Thyroid gland (tissue), 4 donors: Measurements from ENCODE around the gene SLC49A4. TPM values are rescaled to one million over a fixed set of nuclear protein-coding genes. Genes with fewer than 3 reads are reported as not detected.

ENCODE experiments used
- DNase-seq, 2 donors: peaks; one replicate each; pipeline ENCODE4 v3.0.0-alpha.2; 2019
- H3K27ac ChIP-seq, 3 donors: fragments of 200-600 bp; sonication (generic); 1 replicate in 2 of 3; 2 replicates in 1 of 3; pipeline ENCODE4 v1.5.1; 2016 to 2019; ENCODE audit warnings: mild to moderate bottlenecking in 1 of 3, moderate library complexity in 1 of 3
- H3K27me3 ChIP-seq: fragments of 200-600 bp; sonication (generic); one replicate; pipeline ENCODE4 v1.5.1; 2019
- H3K36me3 ChIP-seq, 2 donors: fragments of 200-600 bp; sonication (generic); one replicate each; pipeline ENCODE4 v1.5.1; 2016 to 2019
- H3K4me1 ChIP-seq, 2 donors: fragments of 200-600 bp; sonication (generic); one replicate each; pipeline ENCODE4 v1.5.1; 2017 to 2019
- H3K4me3 ChIP-seq, 3 donors: fragments of 200-600 bp; sonication (generic); replicated peaks in 1 of 3; 1 replicate in 2 of 3; 2 replicates in 1 of 3; pipeline ENCODE4 v1.5.1; 2016; ENCODE audit warnings: mild to moderate bottlenecking in 1 of 3
- H3K9me3 ChIP-seq: fragments of 200-600 bp; sonication (generic); one replicate; pipeline ENCODE4 v1.5.1; 2017
- POLR2A ChIP-seq, 2 donors: fragments of 450-650 bp; IDR thresholded peaks; one replicate each; pipeline ENCODE4 v1.6.1; 2017; ENCODE audit warnings: antibody characterized with exemption in 2 of 2, mild to moderate bottlenecking in 2 of 2, moderate library complexity in 1 of 2
- WGBS, 2 donors: methylation state at CpG; one replicate each; pipeline ENCODE4 v1.1.5; 2017; 5-methylcytosine and 5-hydroxymethylcytosine counted together
- intact Hi-C: fragments of 100-400 bp; cut with DNase I; formaldehyde crosslinking; loops from one replicate; pipeline ENCODE4 v1.15.1; 2023
- total RNA-seq, 4 donors: library from RNA; depleted of rRNA; stranded (reverse); fragments of >200 nt; gene quantifications; one replicate each; pipeline ENCODE4 v1.2.3, GENCODE V29; 2016
- TF ChIP-seq, protein P1 (sequence below), 6 experiments: fragments of 200-600 bp in 3 of 6; fragments of 450-650 bp in 3 of 6; sonication (generic) in 3 of 6; IDR thresholded peaks; one replicate each; pipeline ENCODE4 v1.5.1; 2016 to 2019; ENCODE audit warnings: antibody characterized with exemption in 6 of 6, mild to moderate bottlenecking in 2 of 6, inconsistent platforms in 1 of 6, moderate library complexity in 1 of 6

Gene SLC49A4
- total RNA-seq, 4 donors from 2014 or later = 22.6 to 32.5 (median 28.2) TPM

DNA sequence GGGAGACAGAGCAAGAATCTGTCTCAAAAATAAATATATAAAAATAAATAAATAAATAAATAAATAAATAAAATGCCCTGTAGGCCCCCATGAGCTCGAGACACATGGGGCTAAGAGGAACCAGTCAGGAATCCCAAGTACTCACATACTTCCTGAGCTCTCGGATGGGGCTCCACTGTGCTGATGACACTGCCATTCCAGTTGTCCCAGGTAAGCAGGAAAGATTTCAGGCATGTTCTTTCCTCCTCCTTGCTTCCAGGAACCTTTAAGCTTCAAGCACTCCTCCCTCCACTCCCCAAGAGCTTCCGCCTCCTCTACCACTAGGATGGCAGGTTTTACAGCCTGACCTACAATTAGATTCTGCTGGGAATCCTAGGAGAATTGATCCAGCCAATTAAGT is 113.4 kb downstream of the SLC49A4 start:
- intact Hi-C loops = no loop called here
- Histone ChIP-seq H3K27me3 (no peaks in the 10 kb centered on the region), H3K4me3 (no peak overlapping the region), H3K4me1 (no peaks in the 10 kb centered on the region), H3K27ac (no peak overlapping the region), H3K36me3 (no peaks in the 10 kb centered on the region), H3K9me3 (no peaks in the 10 kb centered on the region)
- no peak for TF ChIP-seq POLR2A (IDR thresholded peaks at IDR 0.05)
- TF ChIP-seq, protein P1, sequence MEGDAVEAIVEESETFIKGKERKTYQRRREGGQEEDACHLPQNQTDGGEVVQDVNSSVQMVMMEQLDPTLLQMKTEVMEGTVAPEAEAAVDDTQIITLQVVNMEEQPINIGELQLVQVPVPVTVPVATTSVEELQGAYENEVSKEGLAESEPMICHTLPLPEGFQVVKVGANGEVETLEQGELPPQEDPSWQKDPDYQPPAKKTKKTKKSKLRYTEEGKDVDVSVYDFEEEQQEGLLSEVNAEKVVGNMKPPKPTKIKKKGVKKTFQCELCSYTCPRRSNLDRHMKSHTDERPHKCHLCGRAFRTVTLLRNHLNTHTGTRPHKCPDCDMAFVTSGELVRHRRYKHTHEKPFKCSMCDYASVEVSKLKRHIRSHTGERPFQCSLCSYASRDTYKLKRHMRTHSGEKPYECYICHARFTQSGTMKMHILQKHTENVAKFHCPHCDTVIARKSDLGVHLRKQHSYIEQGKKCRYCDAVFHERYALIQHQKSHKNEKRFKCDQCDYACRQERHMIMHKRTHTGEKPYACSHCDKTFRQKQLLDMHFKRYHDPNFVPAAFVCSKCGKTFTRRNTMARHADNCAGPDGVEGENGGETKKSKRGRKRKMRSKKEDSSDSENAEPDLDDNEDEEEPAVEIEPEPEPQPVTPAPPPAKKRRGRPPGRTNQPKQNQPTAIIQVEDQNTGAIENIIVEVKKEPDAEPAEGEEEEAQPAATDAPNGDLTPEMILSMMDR (IDR thresholded peaks at IDR 0.05) = no peak
- no peak for DNase-seq
- WGBS, 2 donors = 89 to 94% methylated on average over 3 of the region's 3 CpGs

DNA sequence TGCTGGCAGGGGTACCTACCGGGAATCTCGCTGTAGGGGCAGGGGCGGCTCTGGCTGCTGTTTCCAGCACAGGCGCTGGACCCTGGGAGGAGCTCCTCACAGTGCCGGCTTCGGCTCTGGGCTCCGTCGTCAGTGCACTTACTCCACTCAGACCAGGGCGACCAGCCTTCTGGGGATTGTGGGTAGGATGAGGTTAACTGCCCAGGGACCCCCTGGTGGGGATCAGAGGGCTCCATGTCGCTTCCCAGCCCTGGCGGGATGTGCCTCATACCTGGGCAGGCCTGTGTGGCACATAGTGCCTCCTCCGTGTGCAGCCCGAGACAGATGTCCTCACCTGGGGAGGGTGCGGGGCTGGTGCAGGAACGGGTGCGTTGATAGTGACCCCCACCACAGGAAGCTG is 117.0 kb downstream of the SLC49A4 start:
- Histone ChIP-seq H3K36me3 (no peaks in the 10 kb centered on the region), H3K27ac (no peak overlapping the region), H3K9me3 (no peaks in the 10 kb centered on the region), H3K4me3 (no peak overlapping the region), H3K27me3 (no peaks in the 10 kb centered on the region), H3K4me1 (no peaks in the 10 kb centered on the region)
- intact Hi-C loops = no loop called here
- DNase-seq = no peak
- 78 to 83% methylated on average over 3 of the region's 16 CpGs for WGBS, 2 donors
- no peak for TF ChIP-seq POLR2A (IDR thresholded peaks at IDR 0.05)
- TF ChIP-seq, protein P1 (IDR thresholded peaks at IDR 0.05) = no peak

DNA sequence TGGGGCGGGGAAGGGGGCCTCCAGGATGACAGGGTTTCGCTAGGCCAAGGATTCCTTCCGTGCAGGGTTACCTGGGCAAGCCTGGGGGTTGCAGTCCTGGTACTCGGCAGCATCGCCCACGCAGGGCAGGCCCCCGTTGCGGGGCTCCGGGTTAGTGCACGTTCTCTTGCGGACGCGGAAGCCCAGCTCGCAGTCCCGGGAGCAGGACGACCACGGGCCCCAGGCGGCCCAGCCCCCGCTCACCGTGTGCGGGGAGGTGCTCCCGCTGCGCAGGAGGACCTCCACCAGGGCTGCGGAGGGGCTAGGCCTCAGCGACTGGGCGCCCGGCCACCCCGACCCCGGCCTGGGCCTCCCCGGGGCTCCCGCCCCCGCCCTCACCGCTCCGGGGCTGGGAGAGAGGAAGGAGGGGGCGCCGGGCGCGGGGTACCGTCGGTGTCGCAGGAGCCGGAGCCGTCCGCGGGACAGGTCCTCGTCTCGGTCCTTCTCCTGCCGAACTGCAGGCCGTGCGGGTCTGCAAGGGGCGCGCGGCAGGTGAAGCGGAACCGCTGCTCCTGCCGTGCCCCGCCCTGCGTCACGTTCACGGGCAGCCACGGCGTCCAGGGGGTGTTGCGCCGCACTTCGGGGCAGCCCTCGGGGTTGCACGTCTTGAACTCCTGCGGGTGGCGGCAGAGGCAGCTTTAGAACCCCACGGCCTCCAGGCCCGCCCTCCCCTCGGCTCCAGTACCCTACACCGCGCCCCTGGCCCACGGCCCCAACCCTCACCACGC is 118.1 kb downstream of the SLC49A4 start:
- DNase-seq = no peak
- H3K4me1 ChIP-seq = no peaks in the 10 kb centered on the region
- no peaks in the 10 kb centered on the region for H3K27me3 ChIP-seq
- H3K4me3 ChIP-seq = no peak overlapping the region
- no peak overlapping the region for H3K27ac ChIP-seq
- intact Hi-C loops = no loop called here
- WGBS, 2 donors = 67 to 74% methylated on average over 24 to 47 of the region's 76 CpGs
- H3K9me3 ChIP-seq = no peaks in the 10 kb centered on the region
- H3K36me3 ChIP-seq = no peaks in the 10 kb centered on the region
- TF ChIP-seq POLR2A (IDR thresholded peaks at IDR 0.05) = no peak
- TF ChIP-seq, protein P1 (IDR thresholded peaks at IDR 0.05) = no peak

DNA sequence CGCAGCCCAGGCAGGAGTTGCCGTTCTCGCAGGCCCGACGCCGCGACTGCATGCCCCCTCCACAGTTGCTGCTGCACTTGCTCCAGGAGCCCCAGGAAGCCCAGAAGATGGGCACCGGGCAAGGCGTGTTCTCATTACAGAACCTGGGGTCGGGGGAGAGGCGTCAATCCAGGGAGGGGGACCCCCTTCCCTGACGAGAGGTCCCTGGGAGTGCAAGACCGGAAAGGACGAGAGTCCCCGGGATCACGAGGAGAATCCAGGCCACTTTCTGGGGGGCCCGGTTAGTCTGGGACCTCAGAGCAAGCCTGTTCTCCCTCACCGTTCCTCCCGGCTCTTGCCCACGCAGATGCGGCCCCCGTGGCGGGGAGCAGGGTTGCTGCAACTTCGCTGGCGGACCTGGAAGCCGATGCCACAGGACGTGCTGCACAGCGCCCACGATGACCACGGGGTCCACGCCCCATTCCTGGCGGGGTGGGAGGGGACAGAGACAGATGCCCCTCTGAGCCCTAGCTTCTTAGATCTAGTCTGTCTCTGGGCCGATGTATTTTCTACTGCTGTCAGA is 118.8 kb downstream of the SLC49A4 start:
- intact Hi-C loops = no loop called here
- TF ChIP-seq POLR2A (IDR thresholded peaks at IDR 0.05) = no peak
- TF ChIP-seq, protein P1 (IDR thresholded peaks at IDR 0.05) = no peak
- H3K4me1 ChIP-seq = peaks cover 0 to 5% of the 10 kb centered on the region in 2 donors
- DNase-seq = no peak
- no peak overlapping the region for H3K4me3 ChIP-seq
- H3K27ac ChIP-seq = no peak overlapping the region
- 89 to 92% methylated on average over 24 to 33 of the region's 33 CpGs for WGBS, 2 donors
- no peaks in the 10 kb centered on the region for H3K36me3 ChIP-seq
- no peaks in the 10 kb centered on the region for H3K9me3 ChIP-seq
- H3K27me3 ChIP-seq = no peaks in the 10 kb centered on the region
